ENCODE measurements around the gene INA. TPM values are rescaled to one million over a fixed set of nuclear protein-coding genes. Genes with fewer than 3 reads are reported as not detected.

INA gene
- total RNA-seq, 1 donor from 2014 or later: 18.4 TPM

DNA sequence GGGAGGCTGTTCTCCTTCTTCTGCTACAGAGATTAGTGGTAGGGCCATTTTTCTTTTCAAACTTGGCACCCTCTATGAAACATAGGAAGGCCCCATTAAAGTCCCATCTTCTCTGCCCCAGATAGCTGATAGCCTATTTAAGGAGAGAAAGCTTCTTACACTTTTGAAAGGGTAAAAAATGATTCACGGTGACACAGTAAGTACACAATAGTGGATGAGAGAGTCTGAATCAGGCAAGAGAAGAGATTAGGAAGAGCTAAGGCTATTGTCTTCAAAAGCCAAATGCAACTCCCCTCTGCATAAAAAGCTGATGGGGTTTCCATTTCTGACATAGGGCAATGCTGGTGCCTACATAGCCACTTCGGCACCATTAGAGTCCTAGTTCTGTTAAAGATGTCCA lies 3.6 kb downstream of the INA start:
- H3K4me3 ChIP-seq (ENCODE audit: low read depth, low read length): no peak overlapping the region
- DNase-seq (ENCODE audit: low read depth): no peak
- TF ChIP-seq, protein P1, sequence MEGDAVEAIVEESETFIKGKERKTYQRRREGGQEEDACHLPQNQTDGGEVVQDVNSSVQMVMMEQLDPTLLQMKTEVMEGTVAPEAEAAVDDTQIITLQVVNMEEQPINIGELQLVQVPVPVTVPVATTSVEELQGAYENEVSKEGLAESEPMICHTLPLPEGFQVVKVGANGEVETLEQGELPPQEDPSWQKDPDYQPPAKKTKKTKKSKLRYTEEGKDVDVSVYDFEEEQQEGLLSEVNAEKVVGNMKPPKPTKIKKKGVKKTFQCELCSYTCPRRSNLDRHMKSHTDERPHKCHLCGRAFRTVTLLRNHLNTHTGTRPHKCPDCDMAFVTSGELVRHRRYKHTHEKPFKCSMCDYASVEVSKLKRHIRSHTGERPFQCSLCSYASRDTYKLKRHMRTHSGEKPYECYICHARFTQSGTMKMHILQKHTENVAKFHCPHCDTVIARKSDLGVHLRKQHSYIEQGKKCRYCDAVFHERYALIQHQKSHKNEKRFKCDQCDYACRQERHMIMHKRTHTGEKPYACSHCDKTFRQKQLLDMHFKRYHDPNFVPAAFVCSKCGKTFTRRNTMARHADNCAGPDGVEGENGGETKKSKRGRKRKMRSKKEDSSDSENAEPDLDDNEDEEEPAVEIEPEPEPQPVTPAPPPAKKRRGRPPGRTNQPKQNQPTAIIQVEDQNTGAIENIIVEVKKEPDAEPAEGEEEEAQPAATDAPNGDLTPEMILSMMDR (conservative IDR thresholded peaks at IDR 0.05; ENCODE audit: low read depth, low read length): no peak

DNA sequence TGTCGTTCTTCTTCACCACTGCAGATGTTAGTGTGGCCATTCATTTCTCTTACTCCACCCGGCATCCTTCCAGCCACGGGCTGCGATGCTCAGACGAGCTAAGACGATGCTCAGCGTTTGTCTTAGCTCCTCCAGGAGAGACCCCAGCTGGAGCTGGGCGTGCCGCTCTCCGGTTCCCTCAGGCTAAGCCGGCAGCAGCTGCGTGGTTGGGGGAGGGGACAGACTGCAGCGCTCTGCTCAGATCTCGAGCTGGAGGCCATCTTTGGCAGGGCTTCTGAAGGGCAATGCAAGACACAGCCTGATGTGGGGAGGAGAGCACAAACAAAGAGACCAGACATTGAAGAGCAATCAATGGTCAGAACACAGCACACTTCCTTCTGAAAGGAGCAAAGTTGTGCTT lies 4.8 kb downstream of the INA start:
- TF ChIP-seq, protein P1 (conservative IDR thresholded peaks at IDR 0.05; ENCODE audit: low read depth, low read length): no peak
- DNase-seq (ENCODE audit: low read depth): no peak
- no peak overlapping the region for H3K4me3 ChIP-seq (ENCODE audit: low read depth, low read length)

DNA sequence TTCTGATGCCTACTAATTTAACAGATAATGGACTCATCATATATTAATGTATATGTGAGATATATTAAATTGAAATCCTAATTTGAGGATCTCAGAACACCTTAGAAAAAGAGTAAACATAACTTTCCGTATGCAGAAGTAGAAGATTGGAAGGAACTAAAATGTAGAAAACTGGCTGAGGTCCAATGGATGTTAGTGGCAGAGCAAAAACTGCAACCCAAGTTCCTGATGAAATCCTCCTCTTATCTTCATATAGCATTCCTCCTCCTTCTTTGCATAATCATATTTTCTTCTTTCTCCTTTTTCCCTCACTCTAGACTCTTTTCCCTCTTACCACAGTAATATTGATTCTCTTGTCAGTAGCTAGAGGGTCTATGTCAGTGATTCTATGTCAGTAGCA lies 6.0 kb downstream of the INA start:
- TF ChIP-seq, protein P1 (conservative IDR thresholded peaks at IDR 0.05; ENCODE audit: low read depth, low read length): no peak
- no peak for DNase-seq (ENCODE audit: low read depth)

DNA sequence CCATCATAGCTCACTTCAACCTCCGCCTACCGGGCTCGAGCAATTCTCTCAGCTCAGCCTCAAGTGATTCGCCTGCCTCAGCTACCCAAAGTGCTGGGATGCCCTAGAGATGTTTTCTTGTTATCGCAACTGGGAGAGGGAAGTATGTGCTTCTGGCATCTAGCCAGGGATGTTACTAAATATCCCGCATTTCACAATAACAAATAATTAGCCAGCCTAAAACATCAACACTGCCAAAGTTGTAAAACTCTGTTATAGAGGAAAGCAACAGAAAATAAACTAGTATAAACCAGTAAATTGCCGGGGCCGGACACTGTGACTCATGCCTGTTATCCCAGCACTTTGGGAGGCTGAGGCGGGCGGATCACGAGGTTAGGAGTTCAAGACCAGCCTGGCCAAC lies 7.2 kb downstream of the INA start:
- TF ChIP-seq, protein P1 (conservative IDR thresholded peaks at IDR 0.05; ENCODE audit: low read depth, low read length): no peak
- DNase-seq (ENCODE audit: low read depth): peak; percentile 72
- H3K4me3 ChIP-seq (ENCODE audit: low read depth, low read length): no peak overlapping the region

More for the DNA sequence above, 6.0 kb downstream of the INA start:
- no peak overlapping the region for H3K4me3 ChIP-seq (ENCODE audit: low read depth, low read length)

DNA sequence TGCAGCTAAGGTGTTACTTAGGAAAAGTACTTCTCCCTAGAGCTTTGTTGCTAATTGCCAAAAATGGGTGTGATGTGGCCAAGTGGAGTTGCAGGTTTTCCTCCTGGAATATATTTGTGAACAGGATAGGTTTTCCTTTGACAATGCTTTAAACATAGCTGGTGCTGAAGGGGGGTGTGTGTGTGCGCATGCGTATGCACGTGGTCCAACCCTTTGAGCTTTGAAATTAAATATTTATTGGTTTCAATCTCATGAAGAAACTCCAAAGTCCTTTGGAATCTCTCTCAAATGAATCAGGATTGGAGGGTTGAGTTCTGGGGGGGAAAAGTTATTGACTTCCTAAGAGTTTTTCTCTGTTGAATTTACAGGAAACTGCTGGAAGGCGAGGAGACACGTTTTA lies 11.1 kb downstream of the INA start:
- H3K4me3 ChIP-seq (ENCODE audit: low read depth, low read length): no peak overlapping the region
- DNase-seq (ENCODE audit: low read depth): no peak
- TF ChIP-seq, protein P1 (conservative IDR thresholded peaks at IDR 0.05; ENCODE audit: low read depth, low read length): no peak

DNA sequence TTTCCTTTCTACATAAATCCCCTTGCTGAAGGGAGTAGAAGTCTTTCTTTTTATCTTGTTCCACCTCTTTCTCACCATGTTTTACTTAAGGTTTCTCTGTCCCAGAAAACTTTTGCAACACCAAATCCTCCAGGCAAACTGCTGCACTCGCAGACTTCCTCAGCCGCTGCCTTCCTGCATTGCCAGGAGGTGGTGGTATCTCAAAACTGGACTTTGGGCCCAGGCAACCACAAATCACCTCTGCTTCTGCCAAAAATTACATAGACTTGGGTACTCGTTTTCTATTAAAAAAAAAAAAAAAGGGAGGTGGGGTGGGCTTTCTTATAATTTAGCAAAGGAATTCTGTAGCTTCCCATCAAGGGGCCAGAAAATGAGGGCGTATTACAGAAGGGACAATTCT lies 14.7 kb downstream of the INA start:
- TF ChIP-seq, protein P1 (conservative IDR thresholded peaks at IDR 0.05; ENCODE audit: low read depth, low read length): no peak
- no peak for DNase-seq (ENCODE audit: low read depth)
- no peak overlapping the region for H3K4me3 ChIP-seq (ENCODE audit: low read depth, low read length)

DNA sequence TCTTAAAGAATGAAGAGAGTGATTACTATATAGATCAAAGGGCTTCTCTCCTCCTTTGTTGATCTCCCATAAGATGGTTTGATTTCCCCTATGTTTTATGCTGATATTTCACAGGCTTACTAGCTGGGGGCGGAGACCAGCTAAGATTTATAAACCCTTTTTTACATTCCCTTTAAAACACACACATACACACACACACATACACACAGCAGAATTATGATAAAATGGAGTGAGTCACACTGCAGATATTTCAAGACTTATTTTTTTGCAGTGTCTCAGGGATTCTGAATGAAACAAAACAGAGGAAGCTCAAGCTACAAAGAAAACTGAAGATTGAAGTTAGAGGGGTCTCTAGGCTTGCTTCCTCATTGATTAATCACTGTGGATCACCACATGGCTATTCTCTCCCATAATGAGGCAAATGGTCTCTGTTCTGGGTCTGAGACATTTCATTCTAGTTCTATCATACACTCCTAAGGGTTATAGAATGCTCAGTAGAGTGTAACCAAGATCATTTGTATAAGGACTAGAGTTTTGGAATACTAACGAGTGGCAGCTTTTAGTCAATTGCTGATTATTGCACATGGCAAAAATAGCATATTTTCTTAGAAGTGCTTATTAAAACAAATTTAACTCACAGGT lies 18.6 kb downstream of the INA start:
- no peak overlapping the region for H3K4me3 ChIP-seq (ENCODE audit: low read depth, low read length)
- DNase-seq (ENCODE audit: low read depth): no peak
- TF ChIP-seq, protein P1 (conservative IDR thresholded peaks at IDR 0.05; ENCODE audit: low read depth, low read length): no peak
